Measurements from ENCODE around the gene SLC7A10. TPM values are rescaled to one million over a fixed set of nuclear protein-coding genes. Genes with fewer than 3 reads are reported as not detected.

SLC7A10 gene
- polyA plus RNA-seq, 1 of the 3 experiments (the other 2 are of a cell fraction), result 0.02 TPM

DNA sequence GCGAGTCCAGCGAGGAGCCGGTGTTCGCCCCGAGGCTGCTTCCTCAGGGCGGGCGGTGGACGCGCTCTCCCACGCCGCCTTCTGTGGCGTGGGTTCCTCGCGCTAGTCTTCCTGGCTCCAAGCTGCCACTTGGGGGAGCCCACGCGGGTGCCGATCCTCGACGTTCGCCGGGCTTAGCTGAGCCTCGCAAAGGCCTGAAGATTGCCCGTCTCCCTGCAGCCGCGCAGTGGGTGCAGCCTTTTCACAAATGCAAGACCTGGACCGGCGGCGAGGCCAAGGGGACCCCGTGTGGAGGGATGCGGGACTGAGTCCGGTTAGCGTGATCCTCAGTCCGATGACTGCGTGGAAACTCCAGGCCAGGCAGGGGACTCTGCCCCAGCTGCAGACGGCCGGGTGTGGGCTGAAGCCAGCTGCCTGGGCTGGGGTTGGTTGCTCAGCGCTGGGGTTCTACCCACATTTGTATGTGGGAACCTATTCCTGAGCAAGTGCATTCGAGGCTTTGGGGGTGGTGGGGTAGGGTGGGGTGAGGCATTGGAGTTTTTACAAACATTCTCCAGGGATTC is 48.2 kb downstream of the SLC7A10 start (continued):
- TF ChIP-seq, protein P1, sequence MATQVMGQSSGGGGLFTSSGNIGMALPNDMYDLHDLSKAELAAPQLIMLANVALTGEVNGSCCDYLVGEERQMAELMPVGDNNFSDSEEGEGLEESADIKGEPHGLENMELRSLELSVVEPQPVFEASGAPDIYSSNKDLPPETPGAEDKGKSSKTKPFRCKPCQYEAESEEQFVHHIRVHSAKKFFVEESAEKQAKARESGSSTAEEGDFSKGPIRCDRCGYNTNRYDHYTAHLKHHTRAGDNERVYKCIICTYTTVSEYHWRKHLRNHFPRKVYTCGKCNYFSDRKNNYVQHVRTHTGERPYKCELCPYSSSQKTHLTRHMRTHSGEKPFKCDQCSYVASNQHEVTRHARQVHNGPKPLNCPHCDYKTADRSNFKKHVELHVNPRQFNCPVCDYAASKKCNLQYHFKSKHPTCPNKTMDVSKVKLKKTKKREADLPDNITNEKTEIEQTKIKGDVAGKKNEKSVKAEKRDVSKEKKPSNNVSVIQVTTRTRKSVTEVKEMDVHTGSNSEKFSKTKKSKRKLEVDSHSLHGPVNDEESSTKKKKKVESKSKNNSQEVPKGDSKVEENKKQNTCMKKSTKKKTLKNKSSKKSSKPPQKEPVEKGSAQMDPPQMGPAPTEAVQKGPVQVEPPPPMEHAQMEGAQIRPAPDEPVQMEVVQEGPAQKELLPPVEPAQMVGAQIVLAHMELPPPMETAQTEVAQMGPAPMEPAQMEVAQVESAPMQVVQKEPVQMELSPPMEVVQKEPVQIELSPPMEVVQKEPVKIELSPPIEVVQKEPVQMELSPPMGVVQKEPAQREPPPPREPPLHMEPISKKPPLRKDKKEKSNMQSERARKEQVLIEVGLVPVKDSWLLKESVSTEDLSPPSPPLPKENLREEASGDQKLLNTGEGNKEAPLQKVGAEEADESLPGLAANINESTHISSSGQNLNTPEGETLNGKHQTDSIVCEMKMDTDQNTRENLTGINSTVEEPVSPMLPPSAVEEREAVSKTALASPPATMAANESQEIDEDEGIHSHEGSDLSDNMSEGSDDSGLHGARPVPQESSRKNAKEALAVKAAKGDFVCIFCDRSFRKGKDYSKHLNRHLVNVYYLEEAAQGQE (IDR thresholded peaks at IDR 0.05; ENCODE audit: low read depth, low read length), result no peak
- TF ChIP-seq, protein P2, sequence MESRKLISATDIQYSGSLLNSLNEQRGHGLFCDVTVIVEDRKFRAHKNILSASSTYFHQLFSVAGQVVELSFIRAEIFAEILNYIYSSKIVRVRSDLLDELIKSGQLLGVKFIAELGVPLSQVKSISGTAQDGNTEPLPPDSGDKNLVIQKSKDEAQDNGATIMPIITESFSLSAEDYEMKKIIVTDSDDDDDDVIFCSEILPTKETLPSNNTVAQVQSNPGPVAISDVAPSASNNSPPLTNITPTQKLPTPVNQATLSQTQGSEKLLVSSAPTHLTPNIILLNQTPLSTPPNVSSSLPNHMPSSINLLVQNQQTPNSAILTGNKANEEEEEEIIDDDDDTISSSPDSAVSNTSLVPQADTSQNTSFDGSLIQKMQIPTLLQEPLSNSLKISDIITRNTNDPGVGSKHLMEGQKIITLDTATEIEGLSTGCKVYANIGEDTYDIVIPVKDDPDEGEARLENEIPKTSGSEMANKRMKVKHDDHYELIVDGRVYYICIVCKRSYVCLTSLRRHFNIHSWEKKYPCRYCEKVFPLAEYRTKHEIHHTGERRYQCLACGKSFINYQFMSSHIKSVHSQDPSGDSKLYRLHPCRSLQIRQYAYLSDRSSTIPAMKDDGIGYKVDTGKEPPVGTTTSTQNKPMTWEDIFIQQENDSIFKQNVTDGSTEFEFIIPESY (IDR thresholded peaks at IDR 0.05; ENCODE audit: borderline replicate concordance, low read depth), result no peak
- TF ChIP-seq POLR2AphosphoS5 (IDR thresholded peaks at IDR 0.05; ENCODE audit: low read depth, low read length), result no peak
- no peak for TF ChIP-seq FOXM1 (IDR thresholded peaks at IDR 0.05; ENCODE audit: low read depth)
- no peak for TF ChIP-seq ELF1 (IDR thresholded peaks at IDR 0.05)
- no peak for TF ChIP-seq YY1 (IDR thresholded peaks at IDR 0.05; ENCODE audit: low read depth)
- TF ChIP-seq TAF1 (IDR thresholded peaks at IDR 0.05; ENCODE audit: borderline replicate concordance, low read depth, low read length), result no peak

DNA sequence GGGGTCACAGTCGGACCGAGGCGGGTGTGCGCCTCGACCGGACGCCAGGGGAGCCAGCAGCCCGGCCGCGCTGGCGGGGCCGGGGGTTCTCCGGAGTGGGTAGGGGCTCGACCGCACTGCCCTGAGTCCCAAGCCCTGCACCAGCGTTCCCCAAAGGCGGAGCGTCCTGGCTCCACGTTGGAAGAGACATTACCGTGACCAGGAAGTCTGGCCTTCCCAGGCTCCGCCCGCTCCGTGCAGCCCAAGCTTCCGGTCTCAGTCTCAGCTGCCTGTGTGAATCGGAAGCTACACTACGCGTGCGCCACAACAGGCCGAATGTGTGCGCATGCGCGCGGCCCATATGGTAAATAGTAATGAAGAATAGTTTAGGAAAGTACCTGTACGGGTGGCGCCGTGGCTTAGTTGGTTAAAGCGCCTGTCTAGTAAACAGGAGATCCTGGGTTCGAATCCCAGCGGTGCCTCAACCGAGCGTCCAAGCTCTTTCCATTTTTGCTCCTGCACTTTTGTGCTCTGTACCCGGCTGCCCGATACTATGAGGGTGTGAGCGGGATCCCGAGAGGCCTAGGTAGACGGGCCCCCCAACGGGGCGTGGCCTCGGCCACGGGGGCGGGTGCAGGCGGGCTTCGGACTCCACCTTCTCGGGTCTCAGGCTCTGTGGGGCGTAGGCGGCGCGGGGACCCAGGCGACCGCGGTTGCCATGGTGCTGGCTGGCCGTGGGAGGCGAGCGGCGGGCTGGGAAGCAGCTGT is 48.8 kb downstream of the SLC7A10 start:
- H3K4me1 ChIP-seq (ENCODE audit: control insufficient read depth in 1 of 2, insufficient read depth in 2 of 2, low read depth in 1 of 2, low read length in 1 of 2), result peaks cover 0 to 19% of the 10 kb centered on the region in 2 experiments; a peak in 2 of 4 replicates
- peak overlapping the region; percentile 80 for H3K9ac ChIP-seq
- H3K9me3 ChIP-seq, result no peaks in the 10 kb centered on the region
- H3K4me3 ChIP-seq (ENCODE audit: low read depth in 2 of 2, low read length in 1 of 2), result peak overlapping the region; percentile 80 to 81
- H3K27me3 ChIP-seq (ENCODE audit: insufficient read depth), result no peaks in the 10 kb centered on the region
- 1% methylated on average over 28 of the region's 65 CpGs for WGBS (ENCODE audit: low lambda C conversion rate)
- H3F3A ChIP-seq (replicated peaks; ENCODE audit: insufficient read depth), result peaks cover 17% of the 10 kb centered on the region
- H4K20me1 ChIP-seq (ENCODE audit: insufficient read depth), result no peaks in the 10 kb centered on the region
- peak overlapping the region; percentile 97 for H3K4me2 ChIP-seq
- H3K36me3 ChIP-seq (replicated peaks in 1 of 2; ENCODE audit: control insufficient read depth in 1 of 2, insufficient read depth in 2 of 2, low read length in 1 of 2), result no peaks in the 10 kb centered on the region
- H3K27ac ChIP-seq (ENCODE audit: low read depth in 2 of 2, low read length in 1 of 2), result peak overlapping the region; percentile 83 to 98
- peak overlapping the region; percentile 89; the same call in 1 of the 2 replicates for H2AFZ ChIP-seq (ENCODE audit: low read depth)
- peak; percentile 97 for DNase-seq
- POLR2A ChIA-PET, result interaction anchor here (0.6 to 3.0 kb wide), 15 partner anchors 7 to 495 kb away, joined by 3 to 21 read pairs (median 4); no protein-coding TSS in a partner anchor
- H3K79me2 ChIP-seq (ENCODE audit: insufficient read depth), result peaks cover 12% of the 10 kb centered on the region; the same call in 1 of the 2 replicates
- CTCF ChIA-PET, result interaction anchor here (0.6 to 4.4 kb wide), 28 partner anchors 9 to 919 kb away, joined by 3 to 27 read pairs (median 4); no protein-coding TSS in a partner anchor
- no peaks in the 10 kb centered on the region for H3K9me2 ChIP-seq
- no peak; the same call in 1 of the 2 replicates for TF ChIP-seq RFX5 (IDR thresholded peaks at IDR 0.05; ENCODE audit: low read length)
- TF ChIP-seq, protein P3, sequence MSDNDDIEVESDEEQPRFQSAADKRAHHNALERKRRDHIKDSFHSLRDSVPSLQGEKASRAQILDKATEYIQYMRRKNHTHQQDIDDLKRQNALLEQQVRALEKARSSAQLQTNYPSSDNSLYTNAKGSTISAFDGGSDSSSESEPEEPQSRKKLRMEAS (IDR thresholded peaks at IDR 0.05; ENCODE audit: low read depth), result peak; percentile 73; the same call in 1 of the 2 replicates
- no peak for TF ChIP-seq SMC3 (IDR thresholded peaks at IDR 0.05; ENCODE audit: low read depth, low read length)
- TF ChIP-seq YY1 (IDR thresholded peaks at IDR 0.05; ENCODE audit: low read depth), result 0 out of 2 replicates have a peak, but pooled peaks have one; percentile 15
- peak; percentile 6; the same call in 1 of the 2 replicates for TF ChIP-seq FOXJ3 (CRISPR knock-in tag; IDR thresholded peaks at IDR 0.05)
- peak; percentile 81 for TF ChIP-seq TEAD4 (IDR thresholded peaks at IDR 0.05; ENCODE audit: borderline replicate concordance, insufficient read depth)
- TF ChIP-seq EP300 (IDR thresholded peaks at IDR 0.05; ENCODE audit: borderline replicate concordance in 1 of 2, low read depth in 1 of 2, low read length in 1 of 2), result peak in 1 of 2 experiments; percentile 46; a peak in 1 of 4 replicates
- TF ChIP-seq NRF1 (IDR thresholded peaks at IDR 0.05; ENCODE audit: low read depth, low read length), result peak; percentile 96
- TF ChIP-seq MXI1 (IDR thresholded peaks at IDR 0.05; ENCODE audit: low read depth, low read length), result peak; percentile 75
- TF ChIP-seq, protein P4, sequence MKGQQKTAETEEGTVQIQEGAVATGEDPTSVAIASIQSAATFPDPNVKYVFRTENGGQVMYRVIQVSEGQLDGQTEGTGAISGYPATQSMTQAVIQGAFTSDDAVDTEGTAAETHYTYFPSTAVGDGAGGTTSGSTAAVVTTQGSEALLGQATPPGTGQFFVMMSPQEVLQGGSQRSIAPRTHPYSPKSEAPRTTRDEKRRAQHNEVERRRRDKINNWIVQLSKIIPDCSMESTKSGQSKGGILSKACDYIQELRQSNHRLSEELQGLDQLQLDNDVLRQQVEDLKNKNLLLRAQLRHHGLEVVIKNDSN (IDR thresholded peaks at IDR 0.05; ENCODE audit: borderline replicate concordance, low read depth), result no peak
- TF ChIP-seq TCF12 (IDR thresholded peaks at IDR 0.05), result no peak
- peak; percentile 70 for TF ChIP-seq CHD2 (IDR thresholded peaks at IDR 0.05; ENCODE audit: low read length, partially characterized antibody)
- TF ChIP-seq, protein P5, sequence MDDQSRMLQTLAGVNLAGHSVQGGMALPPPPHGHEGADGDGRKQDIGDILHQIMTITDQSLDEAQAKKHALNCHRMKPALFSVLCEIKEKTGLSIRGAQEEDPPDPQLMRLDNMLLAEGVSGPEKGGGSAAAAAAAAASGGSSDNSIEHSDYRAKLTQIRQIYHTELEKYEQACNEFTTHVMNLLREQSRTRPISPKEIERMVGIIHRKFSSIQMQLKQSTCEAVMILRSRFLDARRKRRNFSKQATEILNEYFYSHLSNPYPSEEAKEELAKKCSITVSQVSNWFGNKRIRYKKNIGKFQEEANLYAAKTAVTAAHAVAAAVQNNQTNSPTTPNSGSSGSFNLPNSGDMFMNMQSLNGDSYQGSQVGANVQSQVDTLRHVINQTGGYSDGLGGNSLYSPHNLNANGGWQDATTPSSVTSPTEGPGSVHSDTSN (IDR thresholded peaks at IDR 0.05), result no peak

All from SK-N-SH (cell line).